ENCODE results near the gene AGA. TPM values are rescaled to one million over a fixed set of nuclear protein-coding genes. Genes with fewer than 3 reads are reported as not detected.

AGA gene
- total and polyA plus RNA-seq, 2 donors (not counting 1 experiment from before 2014, with no cell fraction given), result 28.2 to 35.3 TPM

DNA sequence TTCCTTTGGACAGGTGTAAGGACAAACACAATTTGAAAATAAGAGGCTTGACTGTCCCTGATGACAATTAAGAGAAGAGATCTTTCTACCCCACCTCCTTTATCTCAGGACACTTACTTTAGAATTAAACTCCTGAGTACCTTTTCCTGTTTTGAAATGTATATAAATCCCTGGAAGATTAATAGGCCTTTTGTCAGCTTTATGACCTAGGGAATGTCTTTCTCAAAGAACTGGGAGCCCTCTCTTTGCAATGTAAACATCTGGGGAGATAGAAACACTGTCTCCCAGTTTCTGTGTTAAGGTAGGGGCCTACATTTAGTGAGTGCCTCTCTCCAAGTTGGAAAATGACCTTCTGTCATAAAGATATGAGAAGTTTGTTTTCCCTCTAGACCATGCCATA lies 31.7 kb downstream of the AGA start:
- H4K20me1 ChIP-seq (ENCODE audit: control insufficient read depth, insufficient read depth, low read length, poor library complexity, severe bottlenecking), result no peaks in the 10 kb centered on the region
- H3K79me2 ChIP-seq (ENCODE audit: control insufficient read depth, insufficient read depth, low read length), result no peaks in the 10 kb centered on the region
- H3K9me3 ChIP-seq (ENCODE audit: control extremely low read depth in 1 of 3, control insufficient read depth in 2 of 3, insufficient read depth in 1 of 3, low read length in 2 of 3), result peaks cover 0 to 4% (median 0%) of the 10 kb centered on the region in 3 donors
- no peak for ATAC-seq (ENCODE audit: low read depth)
- H3K9ac ChIP-seq (ENCODE audit: low read length), result no peak overlapping the region
- CTCF ChIA-PET, result no interaction called here
- H3K4me1 Mint-ChIP-seq, result no peaks in the 10 kb centered on the region
- H2AFZ ChIP-seq (ENCODE audit: insufficient read depth, low read depth, low read length, poor library complexity, severe bottlenecking), result no peak overlapping the region
- intact Hi-C loops (cut with micrococcal nuclease), result no loop called here
- H3K27ac Mint-ChIP-seq, result no peak overlapping the region
- H3K36me3 ChIP-seq (replicated peaks in 1 of 2; ENCODE audit: control extremely low read depth in 1 of 2, control insufficient read depth in 1 of 2, extremely low read depth in 1 of 2, insufficient read depth in 2 of 2, low read length in 1 of 2), result no peaks in the 10 kb centered on the region
- H3K4me2 ChIP-seq (replicated peaks; ENCODE audit: low read depth, low read length, poor library complexity, severe bottlenecking), result no peak overlapping the region
- H3K4me3 Mint-ChIP-seq, result no peak overlapping the region
- no peaks in the 10 kb centered on the region for H3K27me3 ChIP-seq (replicated peaks in 1 of 4; ENCODE audit: control extremely low read depth in 1 of 4, control insufficient read depth in 3 of 4, insufficient read depth in 4 of 4, low read length in 3 of 4)
- H3K27me3 Mint-ChIP-seq, result peaks cover 4% of the 10 kb centered on the region
- no peak for DNase-seq
- H3K4me3 ChIP-seq (ENCODE audit: control extremely low read depth in 1 of 5, extremely low read depth in 1 of 5, insufficient read depth in 1 of 5, low read depth in 2 of 5, low read length in 4 of 5), result no peak overlapping the region
- POLR2A ChIA-PET, result no interaction called here
- H3K4me1 ChIP-seq (ENCODE audit: control insufficient read depth in 2 of 2, insufficient read depth in 2 of 2, low read length in 2 of 2), result no peaks in the 10 kb centered on the region
- no peak overlapping the region for H3K27ac ChIP-seq (ENCODE audit: low read length in 2 of 2)
- TF ChIP-seq, protein P1, sequence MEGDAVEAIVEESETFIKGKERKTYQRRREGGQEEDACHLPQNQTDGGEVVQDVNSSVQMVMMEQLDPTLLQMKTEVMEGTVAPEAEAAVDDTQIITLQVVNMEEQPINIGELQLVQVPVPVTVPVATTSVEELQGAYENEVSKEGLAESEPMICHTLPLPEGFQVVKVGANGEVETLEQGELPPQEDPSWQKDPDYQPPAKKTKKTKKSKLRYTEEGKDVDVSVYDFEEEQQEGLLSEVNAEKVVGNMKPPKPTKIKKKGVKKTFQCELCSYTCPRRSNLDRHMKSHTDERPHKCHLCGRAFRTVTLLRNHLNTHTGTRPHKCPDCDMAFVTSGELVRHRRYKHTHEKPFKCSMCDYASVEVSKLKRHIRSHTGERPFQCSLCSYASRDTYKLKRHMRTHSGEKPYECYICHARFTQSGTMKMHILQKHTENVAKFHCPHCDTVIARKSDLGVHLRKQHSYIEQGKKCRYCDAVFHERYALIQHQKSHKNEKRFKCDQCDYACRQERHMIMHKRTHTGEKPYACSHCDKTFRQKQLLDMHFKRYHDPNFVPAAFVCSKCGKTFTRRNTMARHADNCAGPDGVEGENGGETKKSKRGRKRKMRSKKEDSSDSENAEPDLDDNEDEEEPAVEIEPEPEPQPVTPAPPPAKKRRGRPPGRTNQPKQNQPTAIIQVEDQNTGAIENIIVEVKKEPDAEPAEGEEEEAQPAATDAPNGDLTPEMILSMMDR (IDR thresholded peaks at IDR 0.05), result no peak
- TF ChIP-seq EZH2 (IDR thresholded peaks at IDR 0.05; ENCODE audit: borderline replicate concordance, insufficient read depth, low read depth, low read length, poor library complexity, severe bottlenecking), result no peak
- no peaks in the 10 kb centered on the region for H3K9me3 Mint-ChIP-seq (ENCODE audit: insufficient read depth)

DNA sequence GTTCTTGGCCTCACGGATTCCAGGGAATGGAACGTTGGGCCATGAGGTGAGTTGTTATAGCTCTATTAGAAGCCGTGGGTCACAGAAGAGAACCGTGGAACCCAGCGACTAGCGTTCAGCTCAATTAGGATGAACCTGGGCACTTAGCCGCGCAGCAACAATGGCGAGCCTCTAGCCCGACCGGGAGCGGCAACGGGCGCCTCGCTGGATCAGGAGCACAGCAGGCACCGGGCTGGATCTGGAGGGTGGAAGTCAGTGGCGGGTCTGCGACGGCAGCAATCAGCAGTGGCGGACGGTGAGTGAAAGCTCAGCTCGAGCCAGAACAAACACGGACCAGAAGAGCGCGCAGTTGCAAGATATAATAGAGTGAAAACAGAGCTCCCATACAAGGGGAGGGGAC lies 34.2 kb downstream of the AGA start:
- ChIA-PET CTCF (no interaction called here), POLR2A (no interaction called here)
- DNase-seq (no peak), ATAC-seq (ENCODE audit: low read depth) (no peak)
- TF ChIP-seq, protein P1 (IDR thresholded peaks at IDR 0.05), result no peak
- no peak for TF ChIP-seq EZH2 (IDR thresholded peaks at IDR 0.05; ENCODE audit: borderline replicate concordance, insufficient read depth, low read depth, low read length, poor library complexity, severe bottlenecking)
- Histone ChIP-seq H3K4me3 (ENCODE audit: control extremely low read depth in 1 of 5, extremely low read depth in 1 of 5, insufficient read depth in 1 of 5, low read depth in 2 of 5, low read length in 4 of 5) (no peak overlapping the region), H3K27ac (ENCODE audit: low read length in 2 of 2) (no peak overlapping the region), H3K9me3 (ENCODE audit: control extremely low read depth in 1 of 3, control insufficient read depth in 2 of 3, insufficient read depth in 1 of 3, low read length in 2 of 3) (peaks cover 0 to 4% (median 0%) of the 10 kb centered on the region in 3 donors), H3K79me2 (ENCODE audit: control insufficient read depth, insufficient read depth, low read length) (no peaks in the 10 kb centered on the region), H2AFZ (ENCODE audit: insufficient read depth, low read depth, low read length, poor library complexity, severe bottlenecking) (no peak overlapping the region), H3K27me3 (replicated peaks in 1 of 4; ENCODE audit: control extremely low read depth in 1 of 4, control insufficient read depth in 3 of 4, insufficient read depth in 4 of 4, low read length in 3 of 4) (no peaks in the 10 kb centered on the region), H3K4me2 (replicated peaks; ENCODE audit: low read depth, low read length, poor library complexity, severe bottlenecking) (no peak overlapping the region), H3K9ac (ENCODE audit: low read length) (no peak overlapping the region), H3K4me1 (ENCODE audit: control insufficient read depth in 2 of 2, insufficient read depth in 2 of 2, low read length in 2 of 2) (no peaks in the 10 kb centered on the region), H4K20me1 (ENCODE audit: control insufficient read depth, insufficient read depth, low read length, poor library complexity, severe bottlenecking) (no peaks in the 10 kb centered on the region), H3K36me3 (replicated peaks in 1 of 2; ENCODE audit: control extremely low read depth in 1 of 2, control insufficient read depth in 1 of 2, extremely low read depth in 1 of 2, insufficient read depth in 2 of 2, low read length in 1 of 2) (no peaks in the 10 kb centered on the region)
- intact Hi-C loops (cut with micrococcal nuclease), result no loop called here
- WGBS (ENCODE audit: insufficient coverage), result 98% methylated on average over 21 of the region's 25 CpGs
- Mint-ChIP-seq H3K27ac (no peak overlapping the region), H3K4me3 (no peak overlapping the region), H3K27me3 (peaks cover 7% of the 10 kb centered on the region), H3K4me1 (no peaks in the 10 kb centered on the region), H3K9me3 (ENCODE audit: insufficient read depth) (no peaks in the 10 kb centered on the region)

Measured in B cell (primary cell).